ENCODE measurements around the gene GARRE1.
"Not testable (repeated sequence)": the region's sequence is repeated elsewhere in the genome, so short reads cannot be mapped to it uniquely, and the experiment has no call there.

Gene GARRE1

DNA sequence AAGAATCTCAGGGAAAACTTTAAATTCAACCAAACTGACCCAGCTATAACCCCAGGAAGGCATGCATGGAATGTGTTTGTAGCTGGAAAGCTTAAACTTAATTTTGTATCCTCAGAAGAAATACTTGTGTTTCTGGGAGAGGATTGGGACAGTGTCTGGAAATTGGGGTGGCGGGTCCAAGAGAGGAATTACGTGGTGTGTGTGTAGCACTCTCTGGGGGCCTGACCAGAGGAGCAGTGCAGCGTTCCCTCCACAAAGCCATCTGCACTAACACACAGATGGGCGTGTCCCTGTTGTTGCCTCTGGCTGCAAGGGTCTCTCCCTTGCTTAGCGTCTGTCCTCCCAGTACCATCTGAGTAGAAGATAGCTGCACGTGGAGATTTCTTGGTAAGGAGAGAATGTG lies 6.4 kb downstream of the GARRE1 start:
- DNase-seq: peak; percentile 70

DNA sequence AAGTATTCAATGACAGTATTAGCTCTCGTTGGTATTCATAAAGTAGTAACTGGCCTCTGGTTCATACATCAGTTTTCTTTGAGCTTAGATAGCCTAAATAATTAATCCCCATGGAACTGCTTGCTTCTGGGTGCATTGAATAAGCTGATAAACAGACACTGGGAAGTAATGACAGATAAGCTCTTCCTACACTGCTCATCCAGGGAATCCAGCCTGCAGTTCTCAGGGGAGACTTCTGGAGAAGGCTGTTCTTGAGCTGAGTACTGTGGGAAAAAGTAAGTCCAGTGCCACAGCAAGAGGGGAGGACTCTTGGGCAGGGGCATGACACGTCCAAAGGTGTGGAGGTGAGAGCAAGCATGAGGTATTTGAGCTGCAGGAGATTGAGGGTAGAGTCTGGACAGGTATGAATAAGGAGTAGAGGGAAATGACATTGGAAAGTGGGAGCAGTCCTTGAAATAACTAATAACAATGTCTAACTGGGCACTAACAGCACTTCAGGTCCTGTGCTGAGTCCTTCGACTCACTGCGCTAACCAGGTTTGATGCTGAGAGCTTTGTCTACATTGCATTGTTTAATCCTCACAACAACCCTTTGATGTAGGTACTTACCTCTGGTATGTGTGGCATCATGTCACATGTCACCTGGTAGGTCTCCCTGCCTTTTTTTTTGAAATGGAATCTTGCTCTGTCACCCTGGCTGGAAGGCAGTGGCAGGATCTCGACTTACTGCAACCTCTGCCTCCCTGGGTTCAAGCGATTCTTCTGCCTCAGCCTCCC lies 7.2 kb downstream of the GARRE1 start:
- DNase-seq: no peak

DNA sequence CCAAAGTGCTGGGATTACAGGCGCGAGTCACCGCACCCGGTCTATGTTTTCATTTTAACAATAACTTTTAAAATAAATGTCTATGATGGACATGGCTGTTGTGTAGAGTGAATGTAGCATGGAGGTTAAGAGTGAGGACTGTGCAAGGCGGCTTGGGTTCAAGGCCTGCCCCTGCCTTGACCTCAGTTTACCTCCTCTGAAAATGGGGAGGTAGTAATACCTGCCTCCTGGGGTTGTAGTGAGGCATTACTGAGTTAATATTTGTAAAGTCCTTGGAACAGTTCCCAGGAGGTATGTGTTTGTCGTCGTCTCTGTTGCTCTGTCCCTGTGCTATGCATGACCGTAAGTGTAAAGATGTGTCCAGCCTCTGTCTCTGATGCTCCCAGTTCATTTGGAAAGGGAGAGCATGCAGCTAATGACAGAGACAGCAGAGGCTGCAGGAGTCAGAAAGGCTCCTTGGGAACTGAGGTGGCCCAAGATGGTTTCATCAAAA lies 9.4 kb downstream of the GARRE1 start:
- DNase-seq: no peak

DNA sequence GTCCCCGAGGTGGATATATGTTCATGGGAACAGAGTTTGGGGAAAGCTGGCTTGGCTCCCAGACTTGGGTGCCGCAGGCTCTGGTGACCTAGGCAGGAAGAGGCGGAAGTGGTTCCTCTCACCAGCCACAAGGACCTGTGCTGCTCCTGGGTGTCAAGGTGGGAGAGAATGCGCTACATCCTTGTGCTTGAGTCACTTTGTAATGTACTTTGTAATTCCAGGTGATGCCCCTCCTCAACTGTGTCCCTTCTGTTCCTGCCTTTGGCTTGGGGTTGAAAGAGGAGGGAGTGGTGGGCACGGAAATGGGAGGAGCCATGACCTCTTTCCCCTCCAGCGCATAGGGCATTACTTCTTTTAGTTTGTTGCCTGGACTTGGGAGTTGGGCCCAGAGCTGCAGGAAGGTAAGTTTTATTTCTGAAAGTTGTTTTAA lies 10.9 kb downstream of the GARRE1 start:
- no peak for DNase-seq

DNA sequence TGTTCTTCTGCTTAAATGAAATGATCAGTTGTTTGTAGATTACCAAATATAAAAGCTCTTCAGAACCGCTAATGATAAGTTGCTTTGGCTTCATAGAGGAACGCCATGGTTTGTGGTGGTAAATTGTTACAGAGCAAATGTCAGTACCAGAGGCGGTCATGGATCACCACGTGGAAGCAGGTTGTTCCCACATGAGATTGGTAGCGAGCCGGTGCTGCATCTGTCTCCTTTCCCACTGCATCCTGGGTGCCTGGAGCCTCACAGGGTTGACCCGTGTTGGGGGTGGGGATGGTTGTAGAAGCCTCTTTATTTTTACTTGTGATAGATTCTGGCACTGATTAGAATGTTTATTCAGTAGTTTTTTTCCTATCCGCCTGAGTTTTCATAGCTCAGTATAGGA lies 14.7 kb downstream of the GARRE1 start:
- no peak for DNase-seq

DNA sequence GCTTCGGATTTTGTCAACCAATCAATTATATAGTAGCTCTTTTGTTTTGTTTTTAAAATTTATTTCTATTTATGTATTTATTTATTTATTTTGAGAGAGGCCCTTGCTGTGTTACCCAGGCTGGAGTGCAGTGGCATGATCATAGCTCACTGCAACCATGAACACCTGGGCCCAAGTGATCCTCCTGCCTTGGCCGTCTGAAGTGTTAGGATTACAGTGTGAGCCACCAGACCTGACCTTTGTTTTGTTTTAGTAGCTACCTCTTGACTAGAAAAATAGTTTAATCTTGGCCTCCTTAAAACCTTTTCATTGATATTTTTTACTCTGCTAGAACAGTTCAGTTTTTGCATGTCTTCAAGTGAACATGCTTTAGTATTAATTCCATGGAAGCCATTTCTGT lies 15.1 kb downstream of the GARRE1 start:
- no peak for DNase-seq

DNA sequence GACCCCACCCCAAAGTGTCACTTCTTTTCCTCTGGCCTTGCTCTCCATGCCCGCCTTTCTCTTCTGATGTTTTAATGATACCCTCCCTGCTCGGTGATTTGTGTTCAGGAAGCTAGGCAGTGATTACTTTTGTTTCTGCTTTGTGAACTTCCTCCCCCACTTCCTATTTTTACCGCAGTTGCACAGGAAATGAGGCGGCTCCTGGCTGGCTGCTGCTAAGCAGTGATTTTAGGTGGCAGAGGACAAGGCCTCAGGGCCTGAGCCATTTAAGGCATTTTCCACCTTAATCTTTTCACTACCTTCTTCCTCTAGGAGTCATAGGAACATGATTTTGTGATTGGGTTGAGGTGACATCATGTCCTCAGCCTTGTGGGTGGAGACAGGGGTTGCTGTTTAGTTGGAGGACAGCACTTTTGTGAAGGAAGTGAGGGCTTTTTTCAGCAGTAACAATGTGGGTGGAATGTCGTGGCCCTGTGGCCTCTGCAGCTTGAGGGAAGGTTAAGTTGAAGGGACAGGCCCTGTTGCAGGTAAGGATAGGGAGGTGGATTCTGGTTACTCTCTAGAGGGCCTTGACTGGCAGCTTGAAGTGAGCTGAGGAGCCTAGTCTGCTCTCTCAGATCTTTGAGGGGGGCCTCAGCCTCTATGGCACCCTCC lies 15.7 kb downstream of the GARRE1 start:
- peak; percentile 94 for DNase-seq

DNA sequence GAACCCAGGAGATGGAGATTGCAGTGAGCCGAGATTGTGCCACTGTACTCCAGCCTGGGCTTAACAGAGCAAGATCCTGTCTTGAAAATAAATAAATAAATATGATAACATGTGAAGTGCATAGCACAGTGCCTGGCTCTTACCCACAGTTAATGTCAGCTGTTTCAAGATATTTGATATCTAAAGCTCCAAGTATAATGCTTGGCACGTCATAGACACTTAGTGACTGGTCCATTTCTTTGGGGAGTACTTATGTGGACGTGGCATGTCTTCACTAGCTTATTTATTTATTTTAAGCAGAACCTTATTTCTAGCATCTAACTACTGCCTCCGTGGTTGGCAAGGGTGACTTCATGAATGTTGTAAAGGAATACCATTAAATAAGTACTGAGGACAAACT lies 18.8 kb downstream of the GARRE1 start:
- DNase-seq: no peak

DNA sequence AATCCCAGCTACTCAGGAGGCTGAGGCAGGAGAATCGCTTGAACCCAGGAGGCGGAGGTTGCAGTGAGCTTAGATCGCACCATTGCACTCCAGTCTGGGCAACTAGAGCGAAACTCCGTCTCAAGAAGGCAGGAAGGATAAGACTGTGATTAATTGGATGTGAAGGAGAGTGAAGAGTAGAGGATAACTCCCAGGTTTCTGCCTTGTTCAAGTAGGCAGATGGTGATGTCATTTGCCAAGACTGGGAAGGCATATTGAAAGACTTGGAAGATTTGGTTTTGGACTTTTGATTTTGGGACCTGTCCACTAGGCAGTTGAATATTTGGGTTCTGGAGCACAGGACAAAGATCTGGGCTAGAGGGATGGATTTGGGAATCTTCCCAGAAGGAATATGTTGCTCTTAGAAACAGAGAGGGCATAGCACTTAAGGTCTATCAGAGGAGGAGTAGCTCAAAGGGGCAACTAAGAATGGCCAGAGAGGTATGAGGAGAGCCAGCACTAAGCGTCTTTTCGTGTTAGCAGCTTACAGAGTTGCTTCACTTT lies 20.0 kb downstream of the GARRE1 start:
- DNase-seq: no peak

DNA sequence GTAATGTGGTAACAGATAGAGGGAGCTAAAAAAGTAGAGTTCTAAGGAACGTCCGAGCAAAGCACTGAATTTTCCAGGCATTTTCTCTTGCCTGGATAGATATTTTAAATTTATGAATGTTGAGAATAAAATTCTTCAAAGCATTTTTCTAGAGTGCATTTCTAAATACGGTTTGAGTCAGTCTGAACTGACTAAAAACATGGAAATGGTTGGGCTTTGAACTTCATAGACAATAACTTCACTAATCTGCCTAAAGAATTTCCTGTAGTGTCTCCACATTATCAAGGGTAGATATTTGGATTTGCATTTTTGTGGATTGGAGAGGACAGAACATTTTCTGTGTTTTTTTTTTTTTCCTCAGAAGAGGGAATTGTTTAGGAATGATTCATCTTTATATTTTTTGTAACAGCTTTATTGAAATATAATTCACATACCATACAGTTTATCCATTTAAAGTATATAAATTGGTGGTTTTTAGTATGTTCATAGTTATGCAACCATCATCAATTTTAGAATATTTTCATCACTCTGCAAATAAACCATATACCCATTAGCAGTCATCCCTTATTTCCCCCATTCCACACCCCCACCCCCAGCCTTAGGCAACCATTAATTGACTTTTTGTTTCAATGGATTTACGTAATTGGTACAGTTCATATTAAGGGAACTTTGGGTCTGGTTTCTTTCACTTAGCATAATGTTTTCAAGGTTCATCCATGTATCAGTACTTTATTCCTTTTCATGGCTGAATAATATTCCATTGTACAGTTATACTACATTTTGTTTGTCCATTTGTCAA lies 20.7 kb downstream of the GARRE1 start:
- DNase-seq: no peak

DNA sequence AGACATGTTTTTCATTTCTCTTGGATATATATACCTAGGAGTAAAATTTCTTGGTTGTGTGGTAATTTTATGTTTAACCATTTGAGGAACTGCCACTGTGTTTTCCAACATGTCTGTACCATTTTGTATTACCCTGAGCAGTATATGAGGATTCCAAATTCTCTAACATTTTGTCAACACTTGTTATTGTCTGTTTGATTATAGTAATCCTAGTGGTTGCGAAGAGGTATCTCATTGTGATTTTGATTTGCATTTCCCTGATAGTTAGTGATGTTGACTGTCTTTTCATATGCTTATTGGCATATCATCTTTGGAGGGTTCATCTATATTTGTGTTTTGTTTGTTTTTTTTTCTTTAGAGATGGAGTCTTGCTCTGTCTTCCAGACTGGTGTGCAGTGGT lies 21.4 kb downstream of the GARRE1 start:
- DNase-seq: no peak

DNA sequence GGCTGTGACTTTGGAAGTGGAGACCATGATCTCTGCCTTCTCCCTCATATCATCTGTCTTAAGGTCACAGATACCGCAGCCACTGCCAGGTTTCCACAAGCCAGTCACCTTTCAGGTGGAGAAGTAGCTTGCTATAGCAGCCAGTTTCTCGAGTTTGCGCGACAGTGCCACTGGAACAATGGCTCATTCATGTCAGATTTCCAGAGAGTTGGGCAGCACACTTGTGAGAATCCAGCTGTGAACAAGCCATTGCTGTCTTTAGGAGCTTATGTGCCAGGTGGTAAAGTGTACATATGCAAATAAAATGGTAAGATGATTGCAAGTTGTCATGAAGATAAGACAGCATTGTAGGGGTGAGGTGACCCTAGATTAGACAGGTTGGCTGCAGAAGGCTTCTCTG lies 22.3 kb downstream of the GARRE1 start:
- DNase-seq: peak; percentile 61

DNA sequence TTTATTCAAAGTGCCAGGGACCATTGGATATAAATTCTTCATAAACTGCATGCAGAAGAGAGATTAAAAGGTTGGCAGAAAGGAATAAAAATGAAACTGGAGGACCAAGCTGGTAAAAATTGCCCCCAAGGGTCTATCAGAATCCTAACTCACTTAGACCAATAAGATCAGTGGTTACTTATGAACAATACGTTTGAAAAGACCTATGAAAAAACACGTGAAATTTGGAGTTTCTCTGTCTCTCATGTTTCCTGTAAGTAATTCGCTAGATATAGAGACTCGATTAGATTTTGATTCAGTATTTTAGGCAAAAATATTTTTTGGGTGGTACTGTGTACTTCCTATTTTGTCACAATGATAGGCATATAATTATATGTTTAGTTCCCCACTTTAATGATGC lies 22.9 kb downstream of the GARRE1 start:
- no peak for DNase-seq

DNA sequence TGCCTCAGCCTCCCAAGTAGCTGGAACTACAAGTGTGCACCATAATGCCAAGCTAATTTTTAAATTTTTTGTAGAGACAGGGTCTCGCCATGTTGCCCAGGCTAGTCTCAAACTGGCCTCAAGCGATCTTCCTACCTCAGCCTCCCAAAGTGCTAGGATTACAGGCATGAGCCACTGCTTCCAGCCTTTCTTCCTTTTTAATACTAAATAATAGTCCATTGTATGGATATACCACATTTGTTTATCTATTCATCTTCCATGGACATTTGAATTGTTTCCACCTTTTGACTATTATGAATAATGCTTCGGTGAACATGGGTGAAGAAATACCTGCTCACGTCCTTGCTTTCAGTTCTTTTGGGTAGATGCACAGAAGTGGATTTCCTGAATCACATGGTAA lies 24.4 kb downstream of the GARRE1 start:
- DNase-seq: no peak

DNA sequence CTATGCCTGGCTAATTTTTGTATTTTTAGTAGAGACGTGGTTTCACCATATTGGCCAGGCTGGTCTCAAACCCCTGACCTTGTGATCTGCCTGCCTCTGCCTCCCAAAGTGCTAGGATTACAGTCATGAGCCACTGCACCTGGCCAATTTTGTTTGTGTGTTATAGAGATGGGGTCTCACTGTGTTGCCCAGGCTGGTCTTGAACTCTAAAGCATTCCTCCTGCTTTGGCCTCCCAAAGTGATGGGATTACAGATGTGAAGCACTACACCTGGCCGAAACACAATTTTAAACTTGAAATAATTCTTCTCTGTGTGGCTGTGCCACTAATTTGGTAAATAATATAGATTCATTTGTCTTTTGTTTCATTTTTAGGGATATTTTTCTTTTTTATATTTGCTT lies 27.1 kb downstream of the GARRE1 start:
- not testable (repeated sequence) for DNase-seq

DNA sequence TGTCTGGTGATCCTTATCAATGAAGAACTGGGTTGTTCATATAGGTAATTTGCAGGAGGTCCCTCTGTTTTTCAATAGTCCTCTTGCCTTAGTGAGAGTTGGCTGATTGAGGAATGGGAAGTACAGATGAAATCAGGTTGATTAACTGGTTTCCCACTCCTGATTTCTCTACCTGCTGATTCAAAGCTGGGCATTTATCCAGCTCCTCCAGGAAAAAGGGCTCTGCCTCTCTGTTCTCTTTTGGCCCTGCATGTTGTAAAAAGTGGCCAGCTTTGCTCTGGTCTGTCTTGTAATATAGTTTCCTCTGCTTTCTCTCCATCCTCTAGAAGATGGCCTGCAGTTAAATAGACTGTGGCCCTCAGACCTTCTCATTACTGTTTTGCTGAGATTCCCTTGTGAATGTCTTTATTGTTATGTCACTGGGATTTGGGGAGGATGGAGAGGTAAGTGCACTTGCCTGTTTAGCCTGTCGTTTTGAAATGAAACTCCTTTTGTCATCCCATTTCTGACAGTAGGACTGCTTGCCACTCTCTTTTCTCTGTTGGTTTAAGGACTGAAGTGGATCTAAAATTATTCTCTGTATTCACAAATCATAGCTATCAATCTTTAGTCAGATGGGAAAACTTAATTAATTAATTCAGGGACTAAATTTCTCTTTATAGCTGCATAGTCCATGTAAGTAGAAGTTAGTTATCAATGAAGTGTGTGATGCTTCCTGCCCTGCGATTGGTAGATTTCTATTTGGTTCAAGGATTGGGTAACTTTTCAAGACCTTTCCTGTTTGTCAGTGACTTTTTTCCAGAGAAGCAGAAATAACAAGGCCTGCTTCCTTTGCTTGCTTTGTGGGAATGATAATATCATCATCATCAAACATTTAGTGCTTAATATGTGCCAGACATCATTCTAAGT lies 28.5 kb downstream of the GARRE1 start:
- no peak for DNase-seq

DNA sequence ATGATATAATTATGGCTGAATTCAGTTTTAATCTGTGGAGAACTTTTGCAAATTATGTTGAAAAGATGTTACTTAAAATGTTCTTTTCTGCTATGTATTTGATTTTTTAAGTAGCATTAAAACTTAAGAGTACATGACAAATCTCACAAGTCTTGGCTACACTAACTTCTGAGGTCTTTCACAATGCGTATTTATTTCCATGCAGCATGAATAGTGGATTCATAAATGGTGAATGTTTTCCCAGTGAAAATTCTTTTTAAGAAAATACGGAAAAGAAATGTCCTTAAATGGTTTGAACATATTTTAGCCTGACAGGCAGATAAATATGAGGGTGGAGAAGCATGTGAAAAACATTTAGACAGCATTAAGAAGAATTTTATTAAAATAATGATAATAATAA lies 30.2 kb downstream of the GARRE1 start:
- DNase-seq: no peak

DNA sequence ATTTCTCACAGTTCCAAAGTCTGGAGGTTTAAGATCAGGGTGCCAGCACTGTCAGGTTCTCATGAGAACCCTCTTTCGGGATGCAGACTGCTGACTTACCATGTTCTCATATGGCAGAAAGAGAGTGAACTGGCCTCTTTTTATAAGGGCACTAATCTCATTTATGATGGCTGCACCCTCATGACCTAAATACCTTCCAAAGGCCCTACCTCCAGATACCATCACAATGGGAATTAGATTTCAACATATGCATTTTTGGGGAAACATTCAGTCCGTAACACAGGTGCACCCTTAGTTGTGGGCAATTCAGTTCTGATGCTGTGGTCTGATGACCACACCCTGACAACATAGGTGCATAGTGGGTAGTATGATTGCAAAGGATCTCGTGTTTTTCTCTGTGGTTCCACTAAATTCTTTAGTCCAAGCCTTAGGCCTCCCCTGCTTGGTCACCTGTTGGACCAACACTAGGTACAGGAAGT lies 33.3 kb downstream of the GARRE1 start:
- DNase-seq: no peak

DNA sequence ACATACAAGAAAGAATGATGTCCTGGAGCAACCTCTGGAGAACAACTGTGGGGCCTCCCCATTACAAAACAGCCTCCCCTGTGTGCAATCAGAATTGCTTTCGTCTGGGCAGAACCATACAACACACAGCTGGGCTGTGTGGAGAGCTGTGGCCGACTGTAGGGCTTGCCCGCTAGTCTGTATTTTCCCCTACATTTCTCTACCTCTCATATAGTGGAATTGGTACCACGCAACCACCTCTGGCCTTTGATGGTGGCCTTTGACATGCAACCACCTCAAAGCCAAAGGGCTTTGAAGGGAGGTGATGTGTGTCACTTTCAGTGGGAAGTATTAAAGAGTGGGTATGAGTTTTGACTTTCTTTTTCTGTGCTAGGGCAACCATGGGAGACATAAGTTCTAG lies 34.0 kb downstream of the GARRE1 start:
- DNase-seq: no peak

DNA sequence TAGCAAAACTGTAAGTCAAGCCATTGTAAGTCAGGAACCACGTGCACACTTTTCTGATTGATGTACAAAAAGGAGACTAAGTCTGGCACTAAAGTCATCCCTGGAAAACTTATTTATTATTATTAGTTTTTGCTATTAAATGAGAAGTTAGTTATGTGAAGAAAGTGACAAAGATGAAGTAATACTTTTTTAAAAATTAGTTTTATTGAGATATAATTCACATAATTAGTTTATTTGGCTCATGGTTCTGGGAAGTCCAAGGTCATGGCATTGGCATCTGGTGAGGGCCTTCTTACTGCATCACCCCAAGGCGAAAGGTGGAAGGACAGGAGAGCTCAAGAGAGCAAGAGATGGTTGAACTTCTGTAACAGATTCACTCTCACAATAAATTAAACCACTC lies 36.9 kb downstream of the GARRE1 start:
- DNase-seq: no peak

DNA sequence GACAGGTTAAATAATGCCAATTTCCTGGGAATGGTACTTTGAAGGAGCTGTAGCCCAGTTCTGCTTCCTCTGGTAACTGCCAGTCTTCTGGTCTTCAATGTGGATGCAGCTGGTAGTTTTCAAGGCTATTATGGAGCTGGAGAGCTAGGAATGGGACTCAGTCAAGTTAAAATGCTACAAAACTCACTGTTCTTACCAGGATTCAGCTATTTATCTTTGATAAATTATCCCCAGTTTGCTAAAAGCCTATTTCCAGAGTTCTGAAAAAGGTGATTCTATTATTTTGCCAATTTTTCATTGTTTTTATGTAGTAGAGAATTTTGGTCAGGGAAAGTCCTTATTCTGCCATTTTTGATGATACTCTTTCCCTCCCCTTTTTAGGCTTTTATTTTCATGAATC lies 40.7 kb downstream of the GARRE1 start:
- DNase-seq: no peak

DNA sequence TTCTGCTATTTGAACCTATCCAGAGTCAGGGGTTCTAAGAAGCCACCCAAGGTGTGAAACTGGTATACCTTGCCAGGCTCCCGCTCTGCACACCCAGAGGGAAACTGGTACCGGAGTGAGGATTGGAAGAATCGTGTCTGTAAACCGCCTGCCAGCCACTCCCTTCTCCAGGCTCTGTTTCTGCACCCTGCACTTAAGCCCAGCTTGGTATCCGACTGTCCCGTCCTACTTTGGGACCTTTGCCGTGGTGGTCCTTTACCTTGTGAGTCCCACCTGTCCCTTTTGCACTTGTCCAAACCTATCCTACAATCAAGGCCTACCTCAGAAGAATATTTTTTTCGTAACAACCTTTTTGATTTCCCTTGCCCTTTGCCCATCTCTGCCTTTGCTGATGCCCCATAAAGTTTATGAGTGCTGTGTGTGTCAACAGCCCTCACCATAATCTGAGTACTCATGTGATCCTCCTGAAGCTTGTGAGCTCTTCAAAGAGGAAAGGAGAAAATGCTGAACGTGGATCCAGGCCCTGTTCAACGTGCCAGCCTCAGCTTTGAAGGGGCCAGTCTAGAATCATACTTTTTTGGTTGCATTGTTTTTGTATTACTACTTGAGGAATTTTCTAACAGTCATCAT lies 44.7 kb downstream of the GARRE1 start:
- no peak for DNase-seq

Data from islet precursor cell (in vitro differentiated cells).